ENCODE data around the gene TMEM72. TPM values are rescaled to one million over a fixed set of nuclear protein-coding genes. Genes with fewer than 3 reads are reported as not detected.

The TMEM72 gene
- total RNA-seq, 1 experiment from 2014 or later, result not detected

GRCh38 chr10:44958196-44958897 is 47.2 kb downstream of the TMEM72 start:
- Histone ChIP-seq H3K4me2 (ENCODE audit: insufficient read depth, insufficient read length, low read length) (peak overlapping the region; percentile 81), H2BK20ac (ENCODE audit: low read depth, low read length, poor library complexity, severe bottlenecking) (no peak overlapping the region), H3K9me3 (ENCODE audit: control insufficient read depth, low read depth, low read length) (no peaks in the 10 kb centered on the region), H3K14ac (ENCODE audit: insufficient read depth, low read length) (no peak overlapping the region), H4K8ac (replicated peaks; ENCODE audit: insufficient read length, low read depth, low read length) (no peak overlapping the region), H4K91ac (ENCODE audit: insufficient read length, low read depth, low read length) (no peak overlapping the region), H3K4ac (ENCODE audit: low read depth, low read length) (no peak overlapping the region), H3K23me2 (ENCODE audit: insufficient read length, low read depth, low read length, poor library complexity, severe bottlenecking) (peaks cover 11% of the 10 kb centered on the region), H3K9ac (ENCODE audit: extremely low read depth, insufficient read length, low read length) (peak overlapping the region; percentile 24), H2AK5ac (ENCODE audit: insufficient read length, low read length) (no peak overlapping the region), H2BK120ac (ENCODE audit: low read depth, low read length, poor library complexity, severe bottlenecking) (no peak overlapping the region), H3K79me2 (ENCODE audit: insufficient read depth, low read length) (no peaks in the 10 kb centered on the region), H3K27me3 (ENCODE audit: insufficient read depth, low read length) (no peaks in the 10 kb centered on the region), H3K27ac (ENCODE audit: insufficient read length, low read depth, low read length) (no peak overlapping the region), H3K56ac (ENCODE audit: insufficient read length, low read depth, low read length) (no peak overlapping the region), H3K4me1 (ENCODE audit: insufficient read depth, low read length) (peaks cover 8% of the 10 kb centered on the region; the same call in 1 of the 2 replicates), H2BK12ac (ENCODE audit: insufficient read length, low read depth, low read length) (no peak overlapping the region), H4K5ac (ENCODE audit: insufficient read length, low read depth, low read length) (no peak overlapping the region), H3K23ac (ENCODE audit: insufficient read length, low read depth, low read length) (no peak overlapping the region), H2BK15ac (ENCODE audit: low read depth, low read length) (no peak overlapping the region), H2AFZ (ENCODE audit: low read length) (no peak overlapping the region), H3T11ph (ENCODE audit: low read length) (no peak overlapping the region), H2BK5ac (ENCODE audit: insufficient read length, low read length) (no peak overlapping the region), H3K18ac (ENCODE audit: insufficient read length, low read depth, low read length) (no peak overlapping the region), H3K79me1 (ENCODE audit: insufficient read depth, low read depth, low read length, poor library complexity, severe bottlenecking) (no peaks in the 10 kb centered on the region), H4K20me1 (ENCODE audit: control insufficient read depth, insufficient read depth, insufficient read length) (no peaks in the 10 kb centered on the region)
- DNase-seq, result peak; percentile 11
- Mint-ChIP-seq H3K9me3 (no peaks in the 10 kb centered on the region), H3K4me1 (peaks cover 48 to 49% of the 10 kb centered on the region in 2 experiments), H3K4me3 (peak overlapping the region; percentile 79 to 87), H3K27me3 (ENCODE audit: low read depth) (peaks cover 13% of the 10 kb centered on the region), H3K36me3 (ENCODE audit: insufficient read depth in 1 of 3, low read depth in 3 of 3) (peaks cover 5 to 16% (median 9%) of the 10 kb centered on the region in 3 experiments; a peak in 6 of 7 replicates), H3K27ac (no peak overlapping the region)
- WGBS (ENCODE audit: extremely low coverage, insufficient read length, low lambda C conversion rate), result no CpG with 5 or more reads among the region's 5 CpGs
- TF ChIP-seq CTCF (conservative IDR thresholded peaks at IDR 0.05), result no peak

Data from H9 (cell line).